Skin of body (tissue), 2 donors: ENCODE results near the gene MED31. TPM values are rescaled to one million over a fixed set of nuclear protein-coding genes. Genes with fewer than 3 reads are reported as not detected.
"Not testable (repeated sequence)": the region's sequence is repeated elsewhere in the genome, so short reads cannot be mapped to it uniquely, and the experiment has no call there.

Source experiments
- DNase-seq: peaks from one replicate; lab custom pipeline; 2025; lab: John Stamatoyannopoulos, UW
- total RNA-seq: library from RNA; depleted of rRNA; stranded (reverse); fragments of >200 nt; gene quantifications from one replicate; pipeline ENCODE4 v1.2.3, GENCODE V29; 2014

MED31 gene
- total RNA-seq, result 7.4 TPM

GRCh38 chr17:6651354-6651918, at the start of gene MED31, which contains the start of gene C17orf100:
MED31 (minus strand) TSS chr17:6651605; CDS start chr17:6651528, 77 bp downstream.
C17orf100 (plus strand) TSS chr17:6651762; CDS start chr17:6651914, 152 bp downstream.
- peak; percentile 83 for DNase-seq

GRCh38 chr17:6700948-6701307, 49.5 kb upstream of the MED31 start:
- DNase-seq, result no peak

- DNase-seq, result no peak
Observed at GRCh38 chr17:6699997-6700947, 48.9 kb upstream of the MED31 start.

DNA sequence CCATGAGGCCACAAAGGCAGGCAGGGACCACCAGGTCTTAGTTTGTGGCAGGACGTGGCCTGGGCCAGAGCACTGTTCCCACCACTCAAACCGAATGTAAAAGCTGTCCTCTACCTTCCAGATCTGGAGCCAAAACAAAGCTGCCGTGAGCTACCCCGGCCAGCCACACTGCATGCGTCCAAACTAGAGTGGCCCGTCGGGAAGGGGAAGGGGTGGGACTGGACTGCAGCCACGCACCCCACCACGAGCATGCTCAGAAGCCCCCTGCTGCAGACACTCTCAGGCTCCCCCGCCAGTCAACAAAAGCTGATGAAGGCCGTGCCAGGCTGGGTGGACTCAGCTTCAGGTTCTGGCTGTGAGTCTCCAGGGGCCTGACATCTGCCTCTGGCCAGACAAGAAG, 46.6 kb upstream of the MED31 start:
- DNase-seq, result no peak

DNA sequence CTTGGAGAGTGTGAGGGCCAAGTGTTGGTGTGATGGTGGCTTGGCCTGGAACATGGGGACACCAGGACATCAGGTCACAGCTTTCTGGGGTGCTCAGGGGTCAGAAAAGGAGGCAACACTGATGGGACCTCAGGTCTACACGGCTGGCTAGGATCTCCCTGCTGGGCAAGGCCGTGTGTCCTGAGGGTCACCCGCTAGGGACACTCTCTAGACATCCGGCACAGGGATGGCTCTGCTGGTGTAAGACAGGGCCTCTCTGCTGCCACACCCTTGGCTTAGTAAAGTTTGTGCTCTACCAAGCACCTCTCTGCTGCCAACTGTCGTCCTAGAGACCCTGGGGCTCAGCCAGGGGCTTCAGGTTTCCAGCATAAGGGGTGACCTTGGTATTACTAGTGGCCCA, 45.5 kb upstream of the MED31 start:
- no peak for DNase-seq

DNA sequence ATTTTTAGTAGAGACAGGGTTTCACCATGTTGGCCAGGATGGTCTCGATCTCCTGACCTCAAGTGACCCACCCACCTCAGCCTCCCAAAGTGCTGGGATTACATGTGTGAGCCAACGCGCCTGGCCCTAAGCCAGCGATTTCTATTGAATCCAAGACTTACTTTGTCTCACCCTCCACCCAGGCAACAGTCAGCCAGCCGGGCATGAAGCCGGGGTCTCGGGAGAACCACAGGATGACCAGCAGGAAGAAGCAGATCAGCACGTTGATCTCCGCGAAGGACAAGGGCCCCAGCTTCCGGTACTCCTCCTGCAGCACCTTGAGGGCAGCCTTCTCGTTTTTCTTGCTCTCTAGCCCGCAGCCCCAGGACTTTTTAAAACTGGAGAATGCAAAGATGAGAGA, 44.2 kb upstream of the MED31 start:
- DNase-seq, result no peak

DNA sequence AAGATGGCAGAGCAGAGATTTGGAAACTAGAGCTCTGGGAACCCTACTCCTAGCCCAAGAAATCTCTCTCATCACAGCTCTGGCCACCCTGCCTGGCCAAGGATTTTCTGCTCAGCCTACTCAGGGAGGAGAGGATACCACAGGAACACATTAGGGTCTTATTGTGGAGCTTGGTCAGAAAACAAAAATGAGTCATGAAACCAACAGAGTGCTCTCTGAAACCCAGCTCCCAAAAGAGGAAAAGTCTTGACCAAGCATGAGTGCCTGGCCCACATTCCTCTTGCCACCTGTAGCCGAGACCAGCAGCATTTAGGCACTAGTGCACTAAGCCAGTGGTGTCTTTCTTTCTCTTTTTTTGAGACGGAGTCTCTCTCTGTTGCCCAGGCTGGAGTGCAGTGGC, 43.6 kb upstream of the MED31 start:
- DNase-seq, result no peak

DNA sequence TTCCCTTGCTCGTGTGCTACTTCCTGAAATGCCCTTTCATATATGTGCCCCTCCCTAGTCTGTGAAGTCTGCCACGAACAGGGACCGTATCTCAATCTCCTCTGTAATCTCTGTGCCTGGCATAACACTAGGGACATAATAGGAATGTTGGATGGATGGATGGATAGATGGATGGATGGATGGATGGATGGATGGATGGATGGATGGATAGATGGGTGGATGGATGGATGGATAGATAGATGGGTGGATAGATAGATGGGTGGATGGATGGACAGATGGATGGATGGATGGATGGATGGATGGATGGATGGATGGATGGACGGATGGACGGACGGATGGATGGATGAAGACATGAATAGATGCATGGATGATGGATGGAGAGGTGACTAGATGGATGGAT, 40.6 kb upstream of the MED31 start:
- not testable (repeated sequence) for DNase-seq

DNA sequence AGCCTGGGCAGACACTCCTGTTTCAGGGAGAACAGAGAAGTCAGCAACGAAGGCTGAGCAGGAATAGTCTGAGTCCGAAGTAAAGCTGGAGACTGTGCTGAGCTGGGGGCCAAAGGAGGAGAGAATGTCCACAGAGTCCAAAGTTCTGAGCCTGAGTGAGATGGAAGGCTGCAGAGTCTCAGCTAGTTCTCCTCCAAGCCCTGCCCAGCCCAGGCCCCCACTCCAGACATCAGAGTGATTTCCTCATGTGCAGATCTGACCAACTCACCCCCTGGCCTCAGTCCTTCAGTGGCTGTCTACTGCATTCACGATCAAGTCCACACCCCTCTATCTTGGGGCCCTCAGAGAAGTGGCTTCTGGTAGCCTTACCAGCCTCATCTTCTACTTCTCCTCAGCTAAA, 40.1 kb upstream of the MED31 start:
- no peak for DNase-seq

DNA sequence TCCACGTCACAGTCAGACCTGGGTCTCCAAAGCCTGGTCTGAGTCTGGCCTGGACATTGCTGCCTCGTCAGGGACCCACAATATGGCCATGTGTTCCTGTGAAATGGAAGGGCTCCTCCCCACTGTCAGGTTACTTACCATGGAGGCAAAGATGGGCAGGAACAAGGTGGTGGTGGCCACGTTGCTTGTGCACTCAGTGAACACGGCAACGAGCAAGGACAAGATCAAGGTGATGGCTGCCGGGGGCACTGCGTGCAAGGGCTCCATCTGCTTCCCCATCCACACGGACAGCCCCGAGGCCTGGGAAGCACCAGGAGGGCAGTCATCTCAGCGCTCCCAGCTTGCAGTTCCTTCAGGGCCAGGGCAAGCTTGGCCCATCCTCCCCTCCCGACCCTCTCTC, 39.2 kb upstream of the MED31 start:
- DNase-seq, result no peak

GRCh38 chr17:6688944-6689343, 37.5 kb upstream of the MED31 start:
- no peak for DNase-seq

DNA sequence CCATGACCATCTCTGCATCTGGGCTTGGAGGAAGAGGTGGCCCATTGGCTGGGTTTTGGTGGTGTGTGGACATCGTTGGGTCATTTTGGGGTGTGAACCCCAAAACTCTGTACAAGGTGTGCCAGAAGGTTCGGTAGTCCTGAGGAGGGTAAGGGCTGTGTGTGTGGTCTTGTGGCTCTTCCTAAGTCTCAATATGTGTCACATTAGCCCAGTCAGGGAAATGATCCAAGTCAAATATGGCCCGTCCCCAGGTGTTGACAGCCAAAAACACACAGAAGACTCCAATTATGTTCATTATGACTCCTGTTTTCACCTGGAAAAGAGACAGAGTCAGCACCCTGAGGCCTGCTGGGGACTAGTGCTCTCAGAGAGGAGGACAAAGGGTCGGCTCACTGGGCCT, 34.6 kb upstream of the MED31 start:
- DNase-seq, result no peak

DNA sequence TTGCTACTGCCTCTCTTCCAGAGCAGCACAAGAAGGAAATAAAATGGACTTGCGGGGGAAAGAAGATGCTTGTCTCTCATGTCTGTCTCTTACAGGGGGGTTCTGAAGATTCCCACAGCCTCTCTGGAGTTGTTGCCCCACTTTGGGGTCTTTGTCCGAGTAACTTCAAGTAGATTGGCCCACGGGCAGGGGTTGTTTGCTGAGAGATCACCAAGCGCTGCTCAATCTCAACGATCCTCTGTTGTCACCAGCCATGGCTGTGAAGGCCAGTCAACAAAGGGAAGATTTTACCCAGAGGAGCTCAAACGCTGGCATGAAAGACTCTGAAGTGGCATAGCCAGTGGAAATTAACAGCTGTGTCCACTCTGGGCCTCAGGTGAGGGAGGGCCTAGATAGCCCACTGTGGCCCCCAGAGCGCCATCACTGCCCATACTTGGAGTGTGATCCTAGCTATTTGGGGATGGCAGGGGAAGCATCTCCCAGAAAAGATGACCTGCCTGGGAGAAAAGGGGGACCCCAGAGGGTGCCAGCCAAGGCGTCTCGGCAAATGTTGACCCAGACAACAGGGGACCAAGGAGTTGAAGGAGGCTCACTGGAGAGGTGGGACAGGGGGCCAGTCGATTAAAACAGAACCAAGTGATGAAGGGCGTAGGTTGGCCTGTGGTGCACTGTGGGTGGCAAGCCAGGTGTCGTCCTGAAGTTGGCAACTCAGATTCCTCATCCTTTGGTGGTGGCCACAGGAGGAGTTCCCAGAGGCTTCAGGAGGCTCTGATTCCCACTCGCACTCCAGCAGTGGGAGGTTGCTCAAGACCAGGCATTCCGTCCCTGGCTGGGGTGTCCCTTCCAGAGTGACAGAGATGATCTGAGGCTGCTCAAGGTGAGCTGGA, 33.7 kb upstream of the MED31 start:
- no peak for DNase-seq

GRCh38 chr17:6684460-6684783, 33.0 kb upstream of the MED31 start:
- DNase-seq, result no peak

GRCh38 chr17:6683730-6684459, 32.5 kb upstream of the MED31 start:
- no peak for DNase-seq

DNA sequence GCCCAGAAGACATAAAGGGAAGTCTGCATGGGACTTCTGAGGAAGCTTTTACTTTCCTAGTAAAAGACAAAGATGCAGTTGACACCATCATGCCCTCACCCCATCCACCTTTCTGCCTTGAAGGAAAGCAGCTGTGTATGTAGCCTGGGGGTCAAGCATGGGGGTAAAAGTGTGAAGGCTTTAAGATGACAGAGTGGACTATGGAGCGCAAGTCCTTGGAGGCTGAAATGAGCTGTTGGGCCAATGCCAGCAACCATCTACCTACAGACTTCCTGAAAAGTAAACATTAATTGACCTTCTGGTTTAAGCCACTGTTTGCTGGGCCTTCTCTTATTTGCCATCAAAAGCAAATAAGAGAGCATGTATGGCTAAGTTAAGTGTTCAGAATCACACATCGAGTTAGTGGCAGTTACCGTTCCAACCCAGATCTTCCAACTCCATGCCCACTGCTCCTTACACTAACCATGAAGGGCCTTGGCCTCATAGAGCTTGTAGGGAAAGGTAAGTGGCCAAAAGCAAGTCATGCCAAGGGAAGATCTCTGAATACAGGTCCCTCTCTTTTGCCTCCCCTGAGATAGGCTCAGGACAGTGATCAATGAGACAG, 31.8 kb upstream of the MED31 start:
- no peak for DNase-seq

GRCh38 chr17:6682339-6682738, 30.9 kb upstream of the MED31 start:
- DNase-seq, result no peak

- no peak for DNase-seq
Observed at GRCh38 chr17:6681671-6682070, 30.3 kb upstream of the MED31 start.

DNA sequence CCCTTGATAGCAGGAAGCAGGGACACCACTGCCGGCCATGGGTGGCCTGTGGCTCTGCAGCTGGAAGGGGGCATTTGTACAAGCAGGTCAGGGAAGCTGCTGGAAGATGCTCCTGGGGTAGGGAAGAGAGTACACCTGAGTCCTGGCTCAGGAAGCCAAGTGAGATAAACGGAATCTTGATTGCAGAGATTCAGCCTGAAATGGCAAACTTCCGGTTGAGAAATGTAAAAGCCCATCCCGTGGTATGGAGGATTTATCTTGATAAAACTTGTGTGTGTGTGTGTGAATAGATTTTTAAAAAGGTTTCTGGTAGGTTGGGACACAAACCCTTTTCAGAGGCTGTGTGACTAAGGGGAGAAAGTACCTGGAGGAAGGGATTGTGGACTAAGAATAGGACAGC, 29.8 kb upstream of the MED31 start:
- DNase-seq, result no peak

GRCh38 chr17:6679241-6679640, 27.8 kb upstream of the MED31 start:
- DNase-seq, result no peak

DNA sequence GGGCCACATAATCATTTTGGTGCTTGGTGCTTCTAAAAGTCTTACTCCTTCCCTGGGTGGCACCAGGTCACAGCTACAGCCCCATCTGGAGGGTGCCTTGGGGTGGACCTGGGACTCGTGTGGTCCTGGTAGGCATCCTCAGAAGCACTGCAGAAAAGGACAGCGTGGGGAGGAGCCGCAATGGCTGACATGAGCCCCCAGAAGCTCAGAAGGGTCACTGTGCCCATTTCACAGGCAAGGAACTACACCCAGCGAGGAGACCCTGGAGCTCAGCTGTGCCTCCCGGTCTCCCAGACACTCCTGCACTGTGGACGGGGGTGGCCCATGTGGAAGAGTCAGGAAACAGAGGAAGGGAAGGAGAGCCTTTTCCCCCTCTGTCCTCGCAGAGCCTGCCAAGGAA, 26.5 kb upstream of the MED31 start:
- DNase-seq, result no peak
